Activated CD8-positive, alpha-beta memory T cell treated with anti-CD3 and anti-CD28 coated beads for 36 hours (primary cell): ENCODE results near the gene PHYHIPL. TPM values are rescaled to one million over a fixed set of nuclear protein-coding genes. Genes with fewer than 3 reads are reported as not detected.
"Not testable (repeated sequence)": the region's sequence is repeated elsewhere in the genome, so short reads cannot be mapped to it uniquely, and the experiment has no call there.

Experiments
- CTCF ChIA-PET: fragments of 350-600 bp; sonication (Branson Sonifier 250); formaldehyde crosslinking; loops from one replicate; lab custom pipeline; 2021; ENCODE audit warnings: antibody characterized with exemption; lab: Charles Lee
- POLR2A ChIA-PET: fragments of 350-600 bp; sonication (Branson Sonifier 250); formaldehyde crosslinking; loops from one replicate; lab custom pipeline; 2021; ENCODE audit warnings: antibody characterized with exemption; lab: Charles Lee
- total RNA-seq, 2 experiments: library from RNA; stranded (reverse); gene quantifications; one replicate each; pipeline ENCODE4 v1.2.3, GENCODE V29; 2021

The PHYHIPL gene
- total RNA-seq, 2 experiments from 2014 or later, result not detected

GRCh38 chr10:59180689-59181270 lies 4.3 kb downstream of the PHYHIPL start:
- POLR2A ChIA-PET, result no interaction called here
- CTCF ChIA-PET, result no interaction called here

- ChIA-PET POLR2A (no interaction called here), CTCF (no interaction called here)
These were observed 5.2 kb downstream of the PHYHIPL start for GRCh38 chr10:59181668-59182067.

GRCh38 chr10:59190332-59190731 lies 13.9 kb downstream of the PHYHIPL start:
- ChIA-PET CTCF (no interaction called here), POLR2A (no interaction called here)

GRCh38 chr10:59206204-59206720 lies 29.8 kb downstream of the PHYHIPL start:
- POLR2A ChIA-PET, result no interaction called here

GRCh38 chr10:59212301-59212798 lies 35.9 kb downstream of the PHYHIPL start:
- ChIA-PET POLR2A (no interaction called here), CTCF (interaction anchor here (0.8 kb wide), 1 partner anchor 11 kb away, joined by 3 read pairs; no protein-coding TSS in a partner anchor)

More at GRCh38 chr10:59206204-59206720, 29.8 kb downstream of the PHYHIPL start:
- CTCF ChIA-PET, result no interaction called here

- POLR2A ChIA-PET, result no interaction called here
- CTCF ChIA-PET, result no interaction called here
These were observed 37.7 kb downstream of the PHYHIPL start for GRCh38 chr10:59214160-59214559.

GRCh38 chr10:59216178-59216869 lies 39.9 kb downstream of the PHYHIPL start:
- CTCF ChIA-PET, result no interaction called here
- POLR2A ChIA-PET, result no interaction called here

- ChIA-PET CTCF (interaction anchor here (1.1 kb wide), 1 partner anchor 10 kb away, joined by 3 read pairs; no protein-coding TSS in a partner anchor), POLR2A (no interaction called here)
These were observed 46.3 kb downstream of the PHYHIPL start for GRCh38 chr10:59222788-59223187.

GRCh38 chr10:59223597-59223996 lies 47.2 kb downstream of the PHYHIPL start:
- POLR2A ChIA-PET, result not testable (repeated sequence)
- CTCF ChIA-PET, result interaction anchor here (1.1 kb wide), 1 partner anchor 11 kb away, joined by 3 read pairs; no protein-coding TSS in a partner anchor

- POLR2A ChIA-PET, result no interaction called here
- CTCF ChIA-PET, result no interaction called here
These were observed 48.8 kb downstream of the PHYHIPL start for GRCh38 chr10:59225211-59225610.

- ChIA-PET POLR2A (no interaction called here), CTCF (no interaction called here)
These were observed 50.8 kb downstream of the PHYHIPL start for GRCh38 chr10:59227136-59227673.

GRCh38 chr10:59229441-59229840 lies 53.0 kb downstream of the PHYHIPL start:
- POLR2A ChIA-PET, result no interaction called here
- CTCF ChIA-PET, result no interaction called here

GRCh38 chr10:59234194-59234593 lies 57.8 kb downstream of the PHYHIPL start:
- POLR2A ChIA-PET, result no interaction called here

GRCh38 chr10:59234816-59235429 lies 58.5 kb downstream of the PHYHIPL start:
- CTCF ChIA-PET, result no interaction called here
- POLR2A ChIA-PET, result no interaction called here

More at GRCh38 chr10:59234194-59234593, 57.8 kb downstream of the PHYHIPL start:
- CTCF ChIA-PET, result no interaction called here

GRCh38 chr10:59236064-59236697 lies 59.7 kb downstream of the PHYHIPL start:
- ChIA-PET CTCF (no interaction called here), POLR2A (no interaction called here)

GRCh38 chr10:59237775-59238174 lies 61.3 kb downstream of the PHYHIPL start:
- CTCF ChIA-PET, result no interaction called here
- POLR2A ChIA-PET, result no interaction called here

GRCh38 chr10:59239108-59239507 lies 62.7 kb downstream of the PHYHIPL start:
- POLR2A ChIA-PET, CTCF ChIA-PET: not testable (repeated sequence)

- CTCF ChIA-PET, result no interaction called here
- POLR2A ChIA-PET, result no interaction called here
These were observed 64.2 kb downstream of the PHYHIPL start for GRCh38 chr10:59240582-59241183.

- POLR2A ChIA-PET, result no interaction called here
- CTCF ChIA-PET, result no interaction called here
These were observed 65.6 kb downstream of the PHYHIPL start for GRCh38 chr10:59242057-59242456.
